OCI-LY1 (cell line): ENCODE results near the gene SLC25A11.

ENCODE experiments used
- H2AFZ ChIP-seq: fragments of 200-600 bp; sonication (generic), shearing (Covaris generic); 2 replicates; pipeline ENCODE4 v1.6.0; 2014; ENCODE audit warnings: antibody characterized with exemption, mild to moderate bottlenecking, low read length
- H3F3A ChIP-seq: fragments of 200-600 bp; sonication (generic), shearing (Covaris generic); 2 replicates; pipeline ENCODE4 v1.6.0; 2014; ENCODE audit warnings: mild to moderate bottlenecking, antibody characterized with exemption, low read length, moderate library complexity; ENCODE audit not compliant: insufficient read depth
- H3K27ac ChIP-seq: fragments of 200-600 bp; sonication (generic); 2 replicates; pipeline ENCODE4 v1.5.1; 2014; ENCODE audit warnings: low read length, mixed run types, mild to moderate bottlenecking, low read depth; ENCODE audit not compliant: poor library complexity, severe bottlenecking
- H3K27me3 ChIP-seq: fragments of 200-600 bp; sonication (generic); 2 replicates; pipeline ENCODE4 v1.6.0; 2014; ENCODE audit warnings: antibody characterized with exemption, mild to moderate bottlenecking, low read length, moderate library complexity; ENCODE audit not compliant: insufficient read depth
- H3K36me3 ChIP-seq: fragments of 200-600 bp; sonication (generic); 2 replicates; pipeline ENCODE4 v1.6.1; 2014; ENCODE audit warnings: mild to moderate bottlenecking, antibody characterized with exemption, low read length, moderate library complexity, mixed read lengths; ENCODE audit not compliant: insufficient read depth
- H3K4me1 ChIP-seq: fragments of 200-600 bp; sonication (generic); 2 replicates; pipeline ENCODE4 v1.5.1; 2014; ENCODE audit warnings: mild to moderate bottlenecking, low read length, moderate library complexity; ENCODE audit not compliant: insufficient read depth, severe bottlenecking
- H3K4me2 ChIP-seq: fragments of 200-600 bp; sonication (generic), shearing (Covaris generic); 2 replicates; pipeline ENCODE4 v1.6.1; 2014; ENCODE audit warnings: low read length
- H3K4me3 ChIP-seq: fragments of 200-600 bp; sonication (generic); 2 replicates; pipeline ENCODE4 v1.5.1; 2014; ENCODE audit warnings: low read length, low read depth, mild to moderate bottlenecking, mixed read lengths; ENCODE audit not compliant: poor library complexity, severe bottlenecking
- H3K79me2 ChIP-seq: fragments of 200-600 bp; shearing (Covaris generic); 2 replicates; pipeline ENCODE4 v1.6.1; 2016; ENCODE audit warnings: mixed run types, low read length, mixed read lengths; ENCODE audit not compliant: insufficient read depth
- H3K9ac ChIP-seq: fragments of 200-600 bp; sonication (generic), shearing (Covaris generic); 2 replicates; pipeline ENCODE4 v1.6.1; 2014; ENCODE audit warnings: mild to moderate bottlenecking, low read length, mixed read lengths
- H3K9me2 ChIP-seq: fragments of 200-600 bp; sonication (generic), shearing (Covaris generic); 2 replicates; pipeline ENCODE4 v1.6.1; 2014; ENCODE audit warnings: low read depth, mild to moderate bottlenecking, low read length, mixed read lengths
- H3K9me3 ChIP-seq: fragments of 200-600 bp; shearing (Covaris generic); 2 replicates; pipeline ENCODE4 v1.6.1; 2014; ENCODE audit warnings: low read length, mixed read lengths
- H4K20me1 ChIP-seq: fragments of 200-600 bp; sonication (generic), shearing (Covaris generic); 2 replicates; pipeline ENCODE4 v1.6.0; 2016; ENCODE audit warnings: mild to moderate bottlenecking, low read length; ENCODE audit not compliant: insufficient read depth
- CTCF ChIP-seq: fragments of 200-600 bp; sonication (generic), shearing (Covaris generic); IDR thresholded peaks from 2 replicates; pipeline ENCODE4 v1.5.1; 2017; ENCODE audit warnings: mild to moderate bottlenecking, antibody characterized with exemption, low read length, moderate library complexity, mixed read lengths
- EZH2 ChIP-seq: fragments of 200-600 bp; sonication (generic), shearing (Covaris generic); IDR thresholded peaks from 2 replicates; pipeline ENCODE4 v1.8.0; 2017; ENCODE audit warnings: borderline replicate concordance, mixed run types, mild to moderate bottlenecking, antibody characterized with exemption, low read length, moderate library complexity, mixed read lengths

The SLC25A11 gene

GRCh38 chr17:4945176-4945943, 5.5 kb upstream of the SLC25A11 start:
- Histone ChIP-seq H3K4me3 (peak overlapping the region; percentile 84), H3F3A (peaks cover 18% of the 10 kb centered on the region), H3K9me2 (no peaks in the 10 kb centered on the region), H2AFZ (no peak overlapping the region), H3K9me3 (no peaks in the 10 kb centered on the region), H3K9ac (peak overlapping the region; percentile 41; the same call in 1 of the 2 replicates), H3K4me1 (peaks cover 68% of the 10 kb centered on the region), H3K4me2 (peak overlapping the region; percentile 49), H3K79me2 (peaks cover 17% of the 10 kb centered on the region), H4K20me1 (no peaks in the 10 kb centered on the region), H3K27ac (peak overlapping the region; percentile 83), H3K36me3 (peaks cover 72% of the 10 kb centered on the region), H3K27me3 (no peaks in the 10 kb centered on the region)
- TF ChIP-seq CTCF (no peak), EZH2 (no peak)

GRCh38 chr17:4944554-4945175, 4.8 kb upstream of the SLC25A11 start:
- peaks cover 18% of the 10 kb centered on the region for H3F3A ChIP-seq
- H3K36me3 ChIP-seq: peaks cover 72% of the 10 kb centered on the region
- no peaks in the 10 kb centered on the region for H3K27me3 ChIP-seq
- peaks cover 17% of the 10 kb centered on the region for H3K79me2 ChIP-seq
- peak overlapping the region; percentile 49 for H3K4me2 ChIP-seq
- H3K4me1 ChIP-seq: peaks cover 62% of the 10 kb centered on the region
- no peak overlapping the region for H2AFZ ChIP-seq
- no peak for TF ChIP-seq CTCF
- no peak for TF ChIP-seq EZH2
- H4K20me1 ChIP-seq: no peaks in the 10 kb centered on the region
- H3K4me3 ChIP-seq: peak overlapping the region; percentile 84
- H3K27ac ChIP-seq: peak overlapping the region; percentile 83
- no peaks in the 10 kb centered on the region for H3K9me3 ChIP-seq
- H3K9ac ChIP-seq: peak overlapping the region; percentile 41; the same call in 1 of the 2 replicates
- no peaks in the 10 kb centered on the region for H3K9me2 ChIP-seq

- Histone ChIP-seq H3K4me2 (peak overlapping the region; percentile 49), H3K79me2 (peaks cover 20% of the 10 kb centered on the region), H4K20me1 (no peaks in the 10 kb centered on the region), H3K27me3 (no peaks in the 10 kb centered on the region), H3F3A (peaks cover 18% of the 10 kb centered on the region), H3K9me2 (no peaks in the 10 kb centered on the region), H3K9me3 (no peaks in the 10 kb centered on the region), H3K4me1 (peaks cover 61% of the 10 kb centered on the region), H3K9ac (peak overlapping the region; percentile 41; the same call in 1 of the 2 replicates), H3K4me3 (peak overlapping the region; percentile 84), H3K27ac (peak overlapping the region; percentile 83), H2AFZ (no peak overlapping the region), H3K36me3 (peaks cover 72% of the 10 kb centered on the region)
- TF ChIP-seq EZH2 (no peak), CTCF (no peak)
Observed at GRCh38 chr17:4944163-4944553, 4.3 kb upstream of the SLC25A11 start.
